HG03457 (cell line): ENCODE results near the gene CAB39.

Experiments
- ATAC-seq: cut with Tn5 transposase; IDR thresholded peaks from one replicate; pipeline ENCODE4 v1.9.1; 2021; ENCODE audit warnings: moderate number of reproducible peaks; ENCODE audit not compliant: unreplicated experiment

CAB39 gene

GRCh38 chr2:230748087-230748486, 35.4 kb downstream of the CAB39 start:
- no peak for ATAC-seq

GRCh38 chr2:230749111-230749510, 36.5 kb downstream of the CAB39 start:
- ATAC-seq, result no peak

- ATAC-seq, result no peak
These were observed 38.4 kb downstream of the CAB39 start for GRCh38 chr2:230751062-230751461.

GRCh38 chr2:230754200-230754599, 41.6 kb downstream of the CAB39 start:
- ATAC-seq, result no peak

- no peak for ATAC-seq
These were observed 44.8 kb downstream of the CAB39 start for GRCh38 chr2:230757476-230757875.

- no peak for ATAC-seq
These were observed 46.2 kb downstream of the CAB39 start for GRCh38 chr2:230758566-230759480.

- no peak for ATAC-seq
These were observed 47.0 kb downstream of the CAB39 start for GRCh38 chr2:230759481-230760167.

GRCh38 chr2:230761704-230762103, 49.1 kb downstream of the CAB39 start:
- no peak for ATAC-seq

- no peak for ATAC-seq
These were observed 49.8 kb downstream of the CAB39 start for GRCh38 chr2:230762317-230762896.

GRCh38 chr2:230764346-230764745, 51.7 kb downstream of the CAB39 start:
- ATAC-seq, result no peak

- ATAC-seq, result no peak
These were observed 53.1 kb downstream of the CAB39 start for GRCh38 chr2:230765611-230766300.

GRCh38 chr2:230767862-230768388, 55.3 kb downstream of the CAB39 start:
- ATAC-seq, result no peak

GRCh38 chr2:230770804-230771203, 58.2 kb downstream of the CAB39 start:
- ATAC-seq, result no peak

GRCh38 chr2:230772156-230772555, 59.5 kb downstream of the CAB39 start:
- ATAC-seq, result no peak

- no peak for ATAC-seq
These were observed 60.6 kb downstream of the CAB39 start for GRCh38 chr2:230773039-230773773.

GRCh38 chr2:230774348-230774951, 61.8 kb downstream of the CAB39 start:
- ATAC-seq, result no peak

GRCh38 chr2:230775737-230776136, 63.1 kb downstream of the CAB39 start:
- ATAC-seq, result no peak

GRCh38 chr2:230777721-230778120, 65.1 kb downstream of the CAB39 start:
- ATAC-seq, result no peak

GRCh38 chr2:230778350-230779063, 65.9 kb downstream of the CAB39 start:
- no peak for ATAC-seq
